Tibial nerve (tissue), 4 donors: ENCODE results near the gene LRBA. TPM values are rescaled to one million over a fixed set of nuclear protein-coding genes. Genes with fewer than 3 reads are reported as not detected.

Source experiments
- DNase-seq, 2 donors: peaks; one replicate each; pipeline ENCODE4 v3.0.0-alpha.2; 2019; ENCODE audit warnings: low spot score in 2 of 2
- H3K27ac ChIP-seq, 4 donors: fragments of 200-600 bp; sonication (generic) in 3 of 4; one replicate each; pipeline ENCODE4 v1.5.1; 2017 to 2019; ENCODE audit warnings: mild to moderate bottlenecking in 1 of 4
- H3K27me3 ChIP-seq, 2 donors: fragments of 200-600 bp; sonication (generic) in 1 of 2; one replicate each; pipeline versions ENCODE4 v1.5.1 to v1.6.0; 2017 to 2019
- H3K36me3 ChIP-seq, 3 donors: fragments of 200-600 bp; sonication (generic); one replicate each; pipeline ENCODE4 v1.5.1; 2018 to 2019
- H3K4me1 ChIP-seq, 4 donors: fragments of 200-600 bp; sonication (generic) in 3 of 4; one replicate each; pipeline ENCODE4 v1.5.1; 2017 to 2019
- H3K4me3 ChIP-seq, 4 donors: fragments of 200-600 bp; sonication (generic) in 3 of 4; one replicate each; pipeline ENCODE4 v1.5.1; 2017 to 2019; ENCODE audit warnings: mild to moderate bottlenecking in 1 of 4, moderate library complexity in 1 of 4
- H3K9me3 ChIP-seq, 4 donors: fragments of 200-600 bp; sonication (generic) in 3 of 4; one replicate each; pipeline ENCODE4 v1.5.1; 2017 to 2019
- CTCF ChIP-seq, 5 experiments: fragments of 200-600 bp in 3 of 5; fragments of 450-650 bp in 2 of 5; sonication (generic) in 3 of 5; IDR thresholded peaks; one replicate each; pipeline ENCODE4 v1.5.1; 2016 to 2019; ENCODE audit warnings: antibody characterized with exemption in 5 of 5, mild to moderate bottlenecking in 3 of 5, moderate library complexity in 2 of 5
- EP300 ChIP-seq, 2 donors: sonication (generic); formaldehyde crosslinking; IDR thresholded peaks; one replicate each; pipeline ENCODE4 v1.6.1; 2017; ENCODE audit warnings: antibody characterized with exemption in 2 of 2, mild to moderate bottlenecking in 1 of 2
- POLR2A ChIP-seq, 2 donors: fragments of 450-650 bp; IDR thresholded peaks; one replicate each; pipeline ENCODE4 v1.6.1; 2017; ENCODE audit warnings: antibody characterized with exemption in 2 of 2, mild to moderate bottlenecking in 2 of 2, moderate library complexity in 2 of 2
- WGBS, 2 donors: methylation state at CpG; one replicate each; pipeline ENCODE4 v1.1.5; 2018; 5-methylcytosine and 5-hydroxymethylcytosine counted together
- total RNA-seq, 4 donors: library from RNA; depleted of rRNA; stranded (reverse); fragments of >200 nt; gene quantifications; one replicate each; pipeline ENCODE4 v1.1.0, GENCODE V29; 2016

Gene LRBA
- total RNA-seq, 4 donors from 2014 or later = 35.4 to 43.1 (median 38.0) TPM

- Histone ChIP-seq H3K36me3 (peaks cover 0 to 63% (median 0%) of the 10 kb centered on the region in 3 donors), H3K27ac (no peak overlapping the region), H3K9me3 (no peaks in the 10 kb centered on the region), H3K4me1 (no peaks in the 10 kb centered on the region), H3K27me3 (no peaks in the 10 kb centered on the region), H3K4me3 (no peak overlapping the region)
- DNase-seq = no peak
- no peak for TF ChIP-seq POLR2A (IDR thresholded peaks at IDR 0.05)
- TF ChIP-seq EP300 (IDR thresholded peaks at IDR 0.05) = no peak
- no peak for TF ChIP-seq CTCF (IDR thresholded peaks at IDR 0.05)
- 80 to 93% methylated on average over 1 of the region's 1 CpG for WGBS, 2 donors
These were observed 166.1 kb downstream of the LRBA start for GRCh38 chr4:150849016-150849415.

GRCh38 chr4:150828159-150828558 lies 186.9 kb downstream of the LRBA start:
- 85 to 89% methylated on average over 8 of the region's 8 CpGs for WGBS, 2 donors
- peaks cover 0 to 52% (median 0%) of the 10 kb centered on the region in 3 donors for H3K36me3 ChIP-seq
- TF ChIP-seq EP300 (IDR thresholded peaks at IDR 0.05) = no peak
- no peak for TF ChIP-seq POLR2A (IDR thresholded peaks at IDR 0.05)
- peak in 1 of 5 experiments; percentile 7 for TF ChIP-seq CTCF (IDR thresholded peaks at IDR 0.05)
- no peak overlapping the region for H3K4me3 ChIP-seq
- no peak overlapping the region for H3K27ac ChIP-seq
- H3K27me3 ChIP-seq = no peaks in the 10 kb centered on the region
- no peaks in the 10 kb centered on the region for H3K4me1 ChIP-seq
- H3K9me3 ChIP-seq = no peaks in the 10 kb centered on the region
- DNase-seq = no peak

- Histone ChIP-seq H3K9me3 (no peaks in the 10 kb centered on the region), H3K27me3 (no peaks in the 10 kb centered on the region), H3K36me3 (peaks cover 0 to 52% (median 0%) of the 10 kb centered on the region in 3 donors), H3K4me1 (no peaks in the 10 kb centered on the region), H3K27ac (no peak overlapping the region), H3K4me3 (no peak overlapping the region)
- TF ChIP-seq CTCF (IDR thresholded peaks at IDR 0.05) (no peak), EP300 (IDR thresholded peaks at IDR 0.05) (no peak), POLR2A (IDR thresholded peaks at IDR 0.05) (no peak)
- 96 to 100% methylated on average over 1 of the region's 1 CpG for WGBS, 2 donors
- DNase-seq = no peak
These were observed 187.9 kb downstream of the LRBA start for GRCh38 chr4:150827226-150827625.

GRCh38 chr4:150826306-150826705 lies 188.8 kb downstream of the LRBA start:
- no peaks in the 10 kb centered on the region for H3K27me3 ChIP-seq
- H3K9me3 ChIP-seq = no peaks in the 10 kb centered on the region
- no peak for TF ChIP-seq CTCF (IDR thresholded peaks at IDR 0.05)
- DNase-seq = no peak
- H3K27ac ChIP-seq = no peak overlapping the region
- no peak overlapping the region for H3K4me3 ChIP-seq
- H3K36me3 ChIP-seq = peaks cover 0 to 52% (median 0%) of the 10 kb centered on the region in 3 donors
- no peaks in the 10 kb centered on the region for H3K4me1 ChIP-seq

GRCh38 chr4:150822407-150822806 lies 192.7 kb downstream of the LRBA start:
- Histone ChIP-seq H3K27me3 (no peaks in the 10 kb centered on the region), H3K27ac (no peak overlapping the region), H3K4me1 (no peaks in the 10 kb centered on the region), H3K36me3 (peaks cover 0 to 29% (median 0%) of the 10 kb centered on the region in 3 donors), H3K9me3 (no peaks in the 10 kb centered on the region), H3K4me3 (no peak overlapping the region)
- TF ChIP-seq EP300 (IDR thresholded peaks at IDR 0.05) = no peak
- TF ChIP-seq POLR2A (IDR thresholded peaks at IDR 0.05) = no peak
- TF ChIP-seq CTCF (IDR thresholded peaks at IDR 0.05) = no peak
- no peak for DNase-seq
- WGBS, 2 donors = 87 to 91% methylated on average over 5 of the region's 5 CpGs
